Ishikawa (cell line): Measurements from ENCODE around the gene SYT8.

Experiments
- CEBPB ChIP-seq: IDR thresholded peaks from 2 replicates; pipeline ENCODE4 v1.6.1; 2012
- FOXM1 ChIP-seq: IDR thresholded peaks from 2 replicates; pipeline ENCODE4 v1.6.1; 2012; ENCODE audit warnings: low read depth, borderline replicate concordance
- MAX ChIP-seq: IDR thresholded peaks from 2 replicates; pipeline ENCODE4 v1.6.1; 2012
- REST ChIP-seq: IDR thresholded peaks from 2 replicates; pipeline ENCODE4 v1.6.1; 2012; ENCODE audit warnings: low read depth, mild to moderate bottlenecking
- TAF1 ChIP-seq: IDR thresholded peaks from 2 replicates; pipeline ENCODE4 v1.6.1; 2012; ENCODE audit warnings: low read depth, mild to moderate bottlenecking
- TCF12 ChIP-seq: IDR thresholded peaks from 2 replicates; pipeline ENCODE4 v1.6.1; 2012; ENCODE audit warnings: low read depth
- TEAD4 ChIP-seq: IDR thresholded peaks from 2 replicates; pipeline ENCODE4 v1.6.1; 2012
- YY1 ChIP-seq: IDR thresholded peaks from 2 replicates; pipeline ENCODE4 v1.6.1; 2012; ENCODE audit warnings: low read depth

DNA sequence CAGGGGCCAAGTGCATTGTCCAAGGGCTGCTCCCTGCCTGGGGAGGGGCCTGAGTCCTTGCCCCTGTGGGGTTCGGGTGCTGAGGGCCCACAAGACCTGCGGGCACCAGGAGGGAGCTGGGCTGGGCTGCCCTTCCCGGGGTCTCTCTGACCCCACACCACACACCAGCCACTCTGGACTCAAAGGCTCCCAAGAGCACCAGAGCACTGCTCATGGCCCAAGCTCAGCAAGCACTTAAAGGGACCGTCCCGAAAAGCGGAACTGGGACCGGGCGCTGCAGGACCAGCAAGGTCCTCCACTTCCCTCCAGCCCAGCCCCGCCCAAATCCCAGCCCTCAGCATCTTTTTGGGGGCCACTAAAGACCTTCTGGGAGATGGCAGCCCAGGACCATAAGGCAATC, 23.4 kb downstream of the SYT8 start:
- TF ChIP-seq TAF1 (no peak), TEAD4 (no peak), FOXM1 (no peak), TCF12 (no peak), CEBPB (no peak), YY1 (no peak), REST (no peak), MAX (no peak)
